Measurements from ENCODE around the gene SIGLEC8. TPM values are rescaled to one million over a fixed set of nuclear protein-coding genes. Genes with fewer than 3 reads are reported as not detected.

The SIGLEC8 gene
- total RNA-seq, 2 experiments from 2014 or later, result not detected

GRCh38 chr19:51431124-51431523 is 27.1 kb downstream of the SIGLEC8 start:
- intact Hi-C loops (cut with DNase I, micrococcal nuclease), result no loop called here
- no peak for TF ChIP-seq CTCF (IDR thresholded peaks at IDR 0.05)
- Mint-ChIP-seq H3K36me3 (ENCODE audit: low read depth) (no peaks in the 10 kb centered on the region), H3K27ac (no peak overlapping the region), H3K4me1 (ENCODE audit: low read depth) (no peaks in the 10 kb centered on the region), H3K9me3 (no peaks in the 10 kb centered on the region), H3K27me3 (no peaks in the 10 kb centered on the region), H3K4me3 (no peak overlapping the region)
- H3K27me3 ChIP-seq (ENCODE audit: control insufficient read depth in 1 of 2, insufficient read depth in 2 of 2, low read length in 2 of 2), result no peaks in the 10 kb centered on the region
- DNase-seq (peak in 2 of 14 experiments; percentile 47 to 50), ATAC-seq (ENCODE audit: poor library complexity) (no peak)
- no peak overlapping the region for H3K4me3 ChIP-seq (ENCODE audit: low read length)
- ChIA-PET CTCF (no interaction called here), POLR2A (no interaction called here)
- H3K9me3 ChIP-seq (ENCODE audit: control insufficient read depth in 1 of 2, insufficient read depth in 1 of 2, low read length in 2 of 2), result no peaks in the 10 kb centered on the region
- no peak overlapping the region for H3K27ac ChIP-seq (ENCODE audit: low read depth in 1 of 2, low read length in 2 of 2)
- H3K4me1 ChIP-seq (ENCODE audit: insufficient read depth, low read length), result no peaks in the 10 kb centered on the region
- H3K36me3 ChIP-seq (ENCODE audit: insufficient read depth, low read length), result no peaks in the 10 kb centered on the region

DNA sequence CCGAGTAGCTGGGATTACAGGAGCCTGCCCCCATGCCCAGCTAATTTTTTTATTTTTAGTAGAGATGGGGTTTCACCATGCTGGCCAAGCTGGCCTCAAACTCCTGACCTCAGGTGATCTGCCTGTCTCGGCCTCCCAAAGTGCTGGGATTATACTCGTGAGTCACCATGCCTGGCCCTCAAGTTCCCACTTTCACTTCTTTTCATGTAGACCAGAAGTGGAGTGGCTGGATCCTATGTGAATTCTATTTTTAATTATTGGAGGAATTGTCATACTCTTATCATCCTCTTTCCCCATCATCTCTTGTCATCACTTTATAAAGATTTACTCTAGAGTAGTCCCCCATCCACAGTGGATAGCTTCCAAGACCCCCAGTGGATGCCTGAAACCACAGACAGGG is 28.0 kb downstream of the SIGLEC8 start:
- no peak overlapping the region for H3K27ac Mint-ChIP-seq

GRCh38 chr19:51427201-51427600 is 31.1 kb downstream of the SIGLEC8 start:
- Histone ChIP-seq H3K4me3 (ENCODE audit: low read length) (no peak overlapping the region), H3K4me1 (ENCODE audit: insufficient read depth, low read length) (no peaks in the 10 kb centered on the region), H3K27ac (ENCODE audit: low read depth in 1 of 2, low read length in 2 of 2) (no peak overlapping the region), H3K27me3 (ENCODE audit: control insufficient read depth in 1 of 2, insufficient read depth in 2 of 2, low read length in 2 of 2) (no peaks in the 10 kb centered on the region), H3K9me3 (ENCODE audit: control insufficient read depth in 1 of 2, insufficient read depth in 1 of 2, low read length in 2 of 2) (peaks cover 0 to 5% of the 10 kb centered on the region in 2 experiments), H3K36me3 (ENCODE audit: insufficient read depth, low read length) (no peaks in the 10 kb centered on the region)
- CTCF ChIA-PET, result no interaction called here
- Mint-ChIP-seq H3K36me3 (ENCODE audit: low read depth) (no peaks in the 10 kb centered on the region), H3K4me3 (no peak overlapping the region), H3K27ac (no peak overlapping the region), H3K27me3 (peaks cover 10% of the 10 kb centered on the region), H3K9me3 (no peaks in the 10 kb centered on the region), H3K4me1 (ENCODE audit: low read depth) (no peaks in the 10 kb centered on the region)
- intact Hi-C loops (cut with DNase I, micrococcal nuclease), result no loop called here
- ATAC-seq (ENCODE audit: poor library complexity) (no peak), DNase-seq (peak in 2 of 14 experiments; percentile 56 to 61)
- POLR2A ChIA-PET, result no interaction called here
- TF ChIP-seq CTCF (IDR thresholded peaks at IDR 0.05), result no peak

More for the DNA sequence above, 28.0 kb downstream of the SIGLEC8 start:
- TF ChIP-seq CTCF (IDR thresholded peaks at IDR 0.05), result no peak
- DNase-seq (no peak), ATAC-seq (ENCODE audit: poor library complexity) (no peak)
- Mint-ChIP-seq H3K4me1 (ENCODE audit: low read depth) (no peaks in the 10 kb centered on the region), H3K9me3 (no peaks in the 10 kb centered on the region), H3K4me3 (no peak overlapping the region), H3K27me3 (no peaks in the 10 kb centered on the region), H3K36me3 (ENCODE audit: low read depth) (no peaks in the 10 kb centered on the region)
- H3K4me3 ChIP-seq (ENCODE audit: low read length), result no peak overlapping the region
- H3K36me3 ChIP-seq (ENCODE audit: insufficient read depth, low read length), result no peaks in the 10 kb centered on the region
- POLR2A ChIA-PET, result no interaction called here
- no peaks in the 10 kb centered on the region for H3K4me1 ChIP-seq (ENCODE audit: insufficient read depth, low read length)
- CTCF ChIA-PET, result no interaction called here
- no peaks in the 10 kb centered on the region for H3K9me3 ChIP-seq (ENCODE audit: control insufficient read depth in 1 of 2, insufficient read depth in 1 of 2, low read length in 2 of 2)
- H3K27me3 ChIP-seq (ENCODE audit: control insufficient read depth in 1 of 2, insufficient read depth in 2 of 2, low read length in 2 of 2), result no peaks in the 10 kb centered on the region
- no peak overlapping the region for H3K27ac ChIP-seq (ENCODE audit: low read depth in 1 of 2, low read length in 2 of 2)
- intact Hi-C loops (cut with DNase I, micrococcal nuclease), result no loop called here
